HepG2 (cell line): ENCODE measurements around the gene HMGN1. TPM values are rescaled to one million over a fixed set of nuclear protein-coding genes. Genes with fewer than 3 reads are reported as not detected.

Source experiments
- ARID4A ChIP-seq: sonication (generic); formaldehyde crosslinking; IDR thresholded peaks from 2 replicates; pipeline ENCODE4 v1.5.0; 2020; ENCODE audit warnings: mild to moderate bottlenecking, missing genetic modification reagents, borderline replicate concordance
- ARNT2 ChIP-seq: sonication (generic); formaldehyde crosslinking; IDR thresholded peaks from 2 replicates; pipeline ENCODE4 v1.8.0; 2022; ENCODE audit warnings: mild to moderate bottlenecking, low read depth, missing genetic modification reagents, moderate library complexity
- CERS6 ChIP-seq: sonication (generic); formaldehyde crosslinking; IDR thresholded peaks from 2 replicates; pipeline ENCODE4 v1.5.0; 2020; ENCODE audit warnings: missing genetic modification reagents
- FIP1L1 ChIP-seq: fragments of 200-400 bp; formaldehyde crosslinking; IDR thresholded peaks from 2 replicates; pipeline ENCODE4 v1.6.1; 2018; ENCODE audit warnings: low read depth, mild to moderate bottlenecking, low read length, moderate library complexity, borderline replicate concordance; ENCODE audit not compliant: insufficient read depth
- HNF1A ChIP-seq, 2 experiments: sonication (generic) in 1 of 2; formaldehyde crosslinking in 1 of 2; IDR thresholded peaks; 2 replicates each; pipeline versions ENCODE4 v1.4.0 to v1.6.1; 2016 to 2020; ENCODE audit warnings: borderline replicate concordance in 1 of 2, low read depth in 1 of 2, mild to moderate bottlenecking in 1 of 2, missing genetic modification reagents in 1 of 2
- IRF2 ChIP-seq: IDR thresholded peaks from 2 replicates; pipeline ENCODE4 v1.6.1; 2018; ENCODE audit warnings: missing genetic modification reagents, missing compliant biosample characterization
- LCORL ChIP-seq, 2 experiments: fragments of 450-650 bp in 1 of 2; sonication (generic) in 1 of 2; formaldehyde crosslinking in 1 of 2; IDR thresholded peaks; 2 replicates each; pipeline versions ENCODE4 v1.5.0 to v1.6.1; 2017 to 2020; ENCODE audit warnings: antibody characterized with exemption in 1 of 2, missing genetic modification reagents in 1 of 2
- NFATC3 ChIP-seq: sonication (generic); formaldehyde crosslinking; IDR thresholded peaks from 2 replicates; pipeline ENCODE4 v1.5.1; 2020; ENCODE audit warnings: mild to moderate bottlenecking, missing genetic modification reagents
- NR1H2 ChIP-seq: sonication (generic); formaldehyde crosslinking; IDR thresholded peaks from 2 replicates; pipeline ENCODE4 v1.8.1; 2022; ENCODE audit warnings: low read depth, missing genetic modification reagents, borderline replicate concordance
- RFXANK ChIP-seq: IDR thresholded peaks from 2 replicates; pipeline ENCODE4 v1.6.1; 2016
- YY1 ChIP-seq: IDR thresholded peaks from 2 replicates; pipeline ENCODE4 v1.6.1; 2011; ENCODE audit warnings: low read length, low read depth, moderate library complexity, mild to moderate bottlenecking; ENCODE audit not compliant: insufficient read depth, insufficient replicate concordance
- ZBTB33 ChIP-seq: sonication (generic); formaldehyde crosslinking; IDR thresholded peaks from 2 replicates; pipeline ENCODE4 v1.4.0; 2020; ENCODE audit warnings: missing genetic modification reagents
- ZNF614 ChIP-seq: IDR thresholded peaks from 2 replicates; pipeline ENCODE4 v1.6.1; 2018; ENCODE audit warnings: missing biosample characterization, missing genetic modification reagents, inconsistent platforms, borderline replicate concordance
- ZNF652 ChIP-seq: IDR thresholded peaks from 2 replicates; pipeline ENCODE4 v1.6.1; 2016; ENCODE audit warnings: low read depth, borderline replicate concordance
- ZNF773 ChIP-seq: sonication (generic); formaldehyde crosslinking; IDR thresholded peaks from 2 replicates; pipeline ENCODE4 v1.4.0; 2020; ENCODE audit warnings: missing genetic modification reagents, borderline replicate concordance
- polyA plus RNA-seq, 8 experiments: library from polyadenylated mRNA; depleted of rRNA in 3 of 8; stranded (reverse) in 7 of 8; unstranded in 1 of 8; fragments of >200 nt; fragmentation: Illumina TruSeq in 4 of 8; extraction: Trizol in 4 of 8; gene quantifications; 2 replicates each; pipeline versions ENCODE4 v1.2.1 to v1.2.3, GENCODE V29; 2011 to 2016; ENCODE audit warnings: low read depth in 4 of 8, missing spikeins in 1 of 8, mixed read lengths in 1 of 8; ENCODE audit not compliant: insufficient read depth in 1 of 8
- total RNA-seq, 5 experiments: library from RNA; depleted of rRNA; stranded (reverse); fragments of >200 nt; fragmentation: Illumina TruSeq; extraction: Trizol; gene quantifications; 2 replicates each; pipeline ENCODE4 v1.2.3, GENCODE V29; 2016; ENCODE audit warnings: low read depth in 1 of 5

HMGN1 gene
- total and polyA plus RNA-seq, 2 of the 13 experiments (the other 11 are each of a cell fraction or from before 2014, with no cell fraction given), result 104 to 286 TPM

GRCh38 chr21:39385299-39386145 is 36.6 kb upstream of the HMGN1 start (continued):
- TF ChIP-seq HNF1A (IDR thresholded peaks at IDR 0.05; ENCODE audit: low read depth) (no peak; the same call in 1 of the 2 replicates), HNF1A (CRISPR knock-in tag; IDR thresholded peaks at IDR 0.05; ENCODE audit: borderline replicate concordance) (peak; percentile 86; the same call in 1 of the 2 replicates), CERS6 (no peak), NR1H2 (CRISPR knock-in tag) (no peak), YY1 (peak; percentile 51), IRF2 (CRISPR knock-in tag) (peak; percentile 92; the same call in 1 of the 2 replicates), ZBTB33 (CRISPR knock-in tag) (peak; percentile 81), ZNF773 (CRISPR knock-in tag) (no peak), NFATC3 (no peak), LCORL (IDR thresholded peaks at IDR 0.05) (no peak), LCORL (CRISPR knock-in tag; IDR thresholded peaks at IDR 0.05) (peak; percentile 78), ZNF614 (CRISPR knock-in tag) (peak; percentile 69; the same call in 1 of the 2 replicates), ZNF652 (CRISPR knock-in tag) (no peak; the same call in 1 of the 2 replicates), ARID4A (CRISPR knock-in tag) (peak; percentile 59; the same call in 1 of the 2 replicates), RFXANK (CRISPR knock-in tag) (no peak), FIP1L1 (0 out of 2 replicates have a peak, but pooled peaks have one; percentile 63), ARNT2 (CRISPR knock-in tag) (peak; percentile 54; the same call in 1 of the 2 replicates)
